Measurements from ENCODE around the gene TMSB10.

DNA sequence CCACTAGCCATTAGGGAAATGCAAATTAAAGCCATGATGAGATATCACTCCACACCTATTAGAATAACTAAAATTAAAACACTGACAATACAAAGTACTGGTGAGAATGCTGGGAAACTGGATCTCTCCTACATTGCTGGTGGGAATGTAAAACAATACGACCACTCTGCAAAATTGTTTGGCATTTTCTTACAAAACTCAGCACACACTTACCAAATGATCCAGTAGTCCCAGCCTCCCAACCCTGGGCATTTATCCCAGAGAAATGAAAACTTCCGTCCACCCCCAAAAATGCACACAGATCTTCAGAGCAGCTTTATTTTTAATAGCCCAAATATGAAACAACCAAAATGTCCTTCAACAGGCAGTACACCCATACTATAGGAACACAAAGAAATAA, 8.9 kb upstream of the TMSB10 start:
- TF ChIP-seq ARNT (IDR thresholded peaks at IDR 0.05) (no peak), SP1 (IDR thresholded peaks at IDR 0.05) (no peak), FOXK2 (IDR thresholded peaks at IDR 0.05) (no peak), FOXM1 (IDR thresholded peaks at IDR 0.05; ENCODE audit: borderline replicate concordance) (no peak), L3MBTL2 (conservative IDR thresholded peaks at IDR 0.05) (no peak), ELF4 (IDR thresholded peaks at IDR 0.05) (no peak), TARDBP (IDR thresholded peaks at IDR 0.05) (no peak)
- TF ChIP-seq, protein P1, sequence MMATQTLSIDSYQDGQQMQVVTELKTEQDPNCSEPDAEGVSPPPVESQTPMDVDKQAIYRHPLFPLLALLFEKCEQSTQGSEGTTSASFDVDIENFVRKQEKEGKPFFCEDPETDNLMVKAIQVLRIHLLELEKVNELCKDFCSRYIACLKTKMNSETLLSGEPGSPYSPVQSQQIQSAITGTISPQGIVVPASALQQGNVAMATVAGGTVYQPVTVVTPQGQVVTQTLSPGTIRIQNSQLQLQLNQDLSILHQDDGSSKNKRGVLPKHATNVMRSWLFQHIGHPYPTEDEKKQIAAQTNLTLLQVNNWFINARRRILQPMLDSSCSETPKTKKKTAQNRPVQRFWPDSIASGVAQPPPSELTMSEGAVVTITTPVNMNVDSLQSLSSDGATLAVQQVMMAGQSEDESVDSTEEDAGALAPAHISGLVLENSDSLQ (IDR thresholded peaks at IDR 0.05) = no peak

Data from HEK293T (cell line).